ENCODE results near the gene VNN1. TPM values are rescaled to one million over a fixed set of nuclear protein-coding genes. Genes with fewer than 3 reads are reported as not detected.
"Not testable (repeated sequence)": the region's sequence is repeated elsewhere in the genome, so short reads cannot be mapped to it uniquely, and the experiment has no call there.

VNN1 gene
- total RNA-seq, 1 experiment from 2014 or later, result not detected

DNA sequence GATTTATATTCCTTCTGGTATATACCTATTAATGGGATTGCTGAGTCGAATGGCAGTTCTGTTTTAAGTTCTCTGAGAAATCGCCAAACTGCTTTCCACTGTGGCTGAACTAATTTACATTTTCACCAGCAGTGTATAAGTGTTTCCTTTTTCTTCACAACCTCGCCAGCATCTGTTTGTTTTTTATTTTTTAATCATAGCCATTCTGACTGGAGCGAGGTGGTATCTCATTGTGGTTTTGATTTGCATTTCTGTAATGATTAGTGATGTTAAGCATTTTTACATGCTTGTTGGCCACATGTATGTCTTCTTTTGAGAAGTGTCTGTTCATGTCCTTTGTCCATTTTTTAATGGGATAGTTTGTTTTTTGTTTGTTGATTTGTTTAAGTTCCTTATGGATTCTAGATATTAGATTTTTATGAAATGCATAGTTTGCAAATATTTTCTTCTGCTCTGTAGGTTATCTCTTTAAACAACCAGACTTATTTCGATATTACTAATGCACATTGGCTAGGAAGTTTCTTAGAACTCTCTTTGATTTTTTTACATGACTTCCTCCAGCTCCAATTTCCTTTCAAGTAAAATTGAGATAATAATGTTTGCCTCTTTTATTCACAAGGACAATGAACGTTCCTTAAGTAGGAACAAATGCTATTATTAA lies 12.2 kb upstream of the VNN1 start:
- no peak for DNase-seq (ENCODE audit: extremely low read depth, low read depth)

- no peak for DNase-seq (ENCODE audit: extremely low read depth, low read depth)
These were observed 11.6 kb upstream of the VNN1 start for GRCh38 chr6:132725471-132725870.

DNA sequence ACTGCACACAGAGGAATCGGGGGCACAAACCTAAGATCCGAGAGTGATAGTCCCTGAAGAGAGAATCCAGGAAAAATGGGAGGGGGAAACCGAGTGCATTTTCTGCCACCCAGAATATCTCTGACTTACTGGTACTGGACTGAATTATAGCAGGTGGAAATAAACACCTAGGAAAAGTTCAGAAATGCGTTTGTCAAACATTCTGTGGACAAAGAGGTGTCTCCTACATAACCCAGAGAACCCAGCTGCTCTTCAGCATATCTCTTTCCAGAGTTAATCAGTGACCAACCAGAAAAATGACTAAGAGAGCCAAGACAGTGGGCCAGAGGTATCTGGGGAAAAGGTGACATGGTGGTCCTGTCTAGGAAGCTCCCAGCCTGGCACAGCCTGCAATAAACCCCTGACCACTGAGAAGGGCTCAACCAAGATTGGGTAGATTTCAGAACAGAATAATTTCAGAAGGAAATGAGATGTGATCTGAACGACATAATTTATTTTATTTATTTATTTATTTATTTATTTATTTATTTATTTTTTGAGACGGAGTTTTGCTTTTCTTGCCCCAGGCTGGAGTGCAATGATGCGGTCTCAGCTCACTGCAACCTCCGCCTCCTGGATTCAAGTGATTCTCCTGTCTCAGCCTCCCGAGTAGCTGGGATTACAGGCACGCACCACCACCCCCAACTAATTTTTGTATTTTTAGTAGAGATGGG lies 6.0 kb upstream of the VNN1 start:
- no peak for DNase-seq (ENCODE audit: extremely low read depth, low read depth)

DNA sequence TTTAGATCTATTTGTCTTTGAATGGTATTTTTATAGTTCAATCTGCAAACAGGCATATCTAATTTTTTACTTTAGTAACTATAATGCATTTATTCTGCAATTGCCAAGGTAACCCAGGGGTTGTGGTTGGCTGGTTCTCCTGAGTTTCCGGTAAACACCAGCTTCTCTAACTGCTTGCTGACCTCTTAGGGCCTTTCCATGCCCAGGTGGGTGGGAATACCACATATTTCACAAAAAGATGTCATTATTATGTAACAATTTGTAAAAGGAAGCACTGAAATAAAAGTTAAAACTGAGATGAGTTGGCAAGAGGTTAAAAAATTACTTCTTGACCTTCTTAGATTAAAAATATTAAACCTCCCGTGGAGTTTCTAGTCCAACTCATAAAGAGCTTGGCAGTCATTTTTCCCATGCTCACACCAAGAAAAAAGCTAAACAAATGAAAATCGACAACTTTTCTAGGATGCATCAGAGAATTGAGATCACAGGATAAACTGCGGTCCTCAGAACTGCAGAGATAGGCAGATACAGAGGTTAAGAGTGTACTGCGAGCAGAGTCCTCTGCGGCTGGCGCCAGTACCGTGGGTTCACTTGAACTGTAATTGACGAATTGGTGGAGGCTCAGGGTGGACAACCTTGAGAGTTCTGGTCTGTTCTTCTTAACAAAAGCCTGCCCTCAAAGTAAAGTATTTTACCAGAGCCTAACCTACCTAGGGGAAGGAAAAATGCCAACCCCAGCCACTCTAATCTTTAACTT lies 2.2 kb upstream of the VNN1 start:
- no peak for DNase-seq (ENCODE audit: extremely low read depth, low read depth)

- peak; percentile 45 for DNase-seq (ENCODE audit: extremely low read depth, low read depth)
These were observed 1.3 kb upstream of the VNN1 start for GRCh38 chr6:132715204-132715603.

DNA sequence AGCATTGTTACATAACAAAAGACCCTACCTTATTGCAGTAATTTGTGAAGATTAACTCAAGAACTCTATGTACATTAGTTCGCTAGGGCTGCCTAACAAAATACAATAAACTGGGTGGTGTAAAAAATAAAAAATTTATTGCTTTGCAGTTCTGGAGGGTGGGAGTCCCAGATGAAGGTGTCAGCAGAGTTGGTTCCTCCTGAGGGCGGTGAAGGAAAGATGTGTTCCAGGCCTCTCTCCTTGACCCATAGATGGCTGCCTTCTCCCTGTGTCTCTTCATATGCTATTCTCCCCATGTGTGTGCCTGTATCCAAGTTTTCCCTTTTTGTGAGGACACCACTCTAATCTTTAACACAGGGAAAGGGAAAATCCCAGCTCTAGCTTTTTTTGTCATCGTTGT lies 305 bp upstream of the VNN1 start:
- DNase-seq (ENCODE audit: extremely low read depth, low read depth), result no peak

DNA sequence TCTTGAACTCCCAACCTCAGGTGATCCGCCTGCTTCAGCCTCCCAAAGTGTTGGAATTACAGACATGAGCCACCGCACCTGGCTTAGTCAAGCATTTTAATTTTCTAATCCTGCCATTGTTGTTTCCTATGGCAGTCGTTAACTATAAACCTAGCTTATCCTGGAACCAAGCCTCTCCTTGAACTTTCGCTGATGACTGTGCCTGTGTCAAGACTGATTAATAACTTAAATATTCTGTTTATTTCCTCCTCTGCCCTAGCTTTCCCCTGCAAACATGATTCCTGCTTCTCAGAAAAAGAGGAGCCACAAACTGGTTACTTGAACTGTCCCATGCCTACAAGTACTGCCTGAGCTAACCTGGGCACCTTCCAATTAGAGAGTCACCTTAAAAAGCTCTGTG lies 1.5 kb downstream of the VNN1 start:
- DNase-seq (ENCODE audit: extremely low read depth, low read depth), result no peak

DNA sequence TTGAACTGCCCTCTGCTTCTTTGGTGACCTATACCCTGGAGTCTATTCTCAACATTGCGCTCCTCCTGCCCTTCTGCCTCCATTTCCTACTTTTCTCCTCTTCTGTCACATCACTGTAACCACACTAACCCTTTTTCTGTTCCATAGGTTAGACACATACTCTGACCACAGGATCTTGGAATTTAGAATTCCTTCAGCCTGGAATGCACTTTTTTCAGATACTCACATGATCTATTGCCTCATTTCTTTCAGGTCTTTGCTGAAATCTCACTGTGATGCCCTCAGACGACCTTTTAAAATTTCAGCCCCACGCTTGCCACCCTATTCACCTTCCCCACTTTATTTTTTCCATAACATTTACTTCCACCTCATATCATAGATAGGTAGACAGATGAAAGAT lies 5.1 kb downstream of the VNN1 start:
- DNase-seq (ENCODE audit: extremely low read depth, low read depth), result no peak

DNA sequence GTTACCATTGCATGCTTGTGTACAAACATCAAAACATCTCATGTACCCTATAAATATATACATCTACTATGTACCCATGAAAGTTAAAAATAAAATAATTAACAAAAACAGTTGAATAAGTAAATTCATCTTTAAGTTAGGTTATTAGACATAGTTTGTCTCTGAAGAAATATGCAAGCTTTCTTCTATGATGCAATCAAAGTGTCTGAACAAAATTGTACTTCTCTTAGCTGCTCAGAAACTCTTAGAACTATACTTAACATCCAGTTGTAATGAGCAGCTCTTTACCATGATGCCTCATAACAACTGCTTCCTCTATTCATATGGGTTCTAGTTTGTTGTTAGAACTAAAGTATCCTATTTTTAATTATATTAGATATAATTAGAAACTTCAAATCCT lies 5.9 kb downstream of the VNN1 start:
- DNase-seq (ENCODE audit: extremely low read depth, low read depth), result no peak

GRCh38 chr6:132706756-132707155 lies 7.1 kb downstream of the VNN1 start:
- DNase-seq (ENCODE audit: extremely low read depth, low read depth), result not testable (repeated sequence)

DNA sequence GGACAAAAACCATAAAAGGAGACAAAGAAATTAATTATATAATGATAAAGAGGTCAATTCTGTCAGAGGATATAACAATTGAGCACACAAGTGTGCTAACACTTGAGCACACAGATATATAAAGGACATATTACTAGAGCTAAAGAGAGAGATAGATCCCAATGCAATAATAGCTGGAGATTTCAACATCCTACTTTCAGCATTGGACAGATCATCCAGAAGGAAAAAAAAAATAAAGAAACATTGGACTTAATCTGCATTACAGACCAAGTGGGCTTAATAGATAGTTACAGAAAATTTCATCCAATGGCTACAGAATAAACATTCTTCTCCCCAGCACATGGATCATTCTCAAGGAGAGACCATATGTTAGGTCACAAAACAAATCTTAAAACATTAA lies 9.9 kb downstream of the VNN1 start:
- DNase-seq (ENCODE audit: extremely low read depth, low read depth), result no peak

GRCh38 chr6:132698608-132699007 lies 15.2 kb downstream of the VNN1 start:
- no peak for DNase-seq (ENCODE audit: extremely low read depth, low read depth)

- DNase-seq (ENCODE audit: extremely low read depth, low read depth), result no peak
These were observed 18.1 kb downstream of the VNN1 start for GRCh38 chr6:132695773-132696172.

GRCh38 chr6:132693478-132693877 lies 20.4 kb downstream of the VNN1 start:
- no peak for DNase-seq (ENCODE audit: extremely low read depth, low read depth)

DNA sequence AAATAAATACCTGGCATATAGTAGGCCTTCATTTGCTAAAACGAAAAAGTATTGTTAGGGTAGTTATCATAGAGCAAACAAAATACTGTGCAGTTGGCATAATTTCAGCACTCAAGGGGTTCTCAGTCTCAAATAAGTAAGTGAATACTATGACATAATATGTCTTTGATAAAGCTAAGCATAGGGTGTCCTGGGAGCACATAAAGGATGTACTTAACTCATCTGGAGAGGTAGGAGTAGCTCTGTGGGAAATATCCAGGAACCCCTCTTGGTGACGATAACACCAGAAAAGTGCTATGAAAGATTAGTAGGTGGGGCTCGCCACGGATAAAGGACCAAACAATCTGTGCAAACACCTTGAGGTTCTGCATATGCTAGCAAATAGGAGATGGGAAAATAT lies 23.2 kb downstream of the VNN1 start:
- no peak for DNase-seq (ENCODE audit: extremely low read depth, low read depth)

GRCh38 chr6:132687306-132687705 lies 26.5 kb downstream of the VNN1 start:
- no peak for DNase-seq (ENCODE audit: extremely low read depth, low read depth)

DNA sequence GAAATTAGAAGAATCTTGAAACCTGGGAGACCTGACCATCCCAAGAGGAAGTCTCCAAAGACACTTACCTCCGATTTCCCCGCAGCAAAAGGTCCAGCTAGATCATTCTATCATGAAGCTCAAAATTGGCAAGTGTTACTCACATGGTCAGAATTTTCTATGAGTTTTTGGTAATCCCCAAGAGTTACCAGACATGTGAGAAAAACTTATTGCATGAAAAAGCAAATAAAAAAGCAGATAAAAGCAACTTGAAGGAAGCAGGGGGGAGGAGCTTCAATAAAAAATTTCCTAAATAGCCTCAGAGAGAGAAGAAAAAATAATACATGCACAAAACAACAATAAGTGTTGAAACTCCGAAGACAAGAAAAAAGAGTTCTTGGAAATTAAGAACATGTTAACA lies 27.3 kb downstream of the VNN1 start:
- no peak for DNase-seq (ENCODE audit: extremely low read depth, low read depth)

DNA sequence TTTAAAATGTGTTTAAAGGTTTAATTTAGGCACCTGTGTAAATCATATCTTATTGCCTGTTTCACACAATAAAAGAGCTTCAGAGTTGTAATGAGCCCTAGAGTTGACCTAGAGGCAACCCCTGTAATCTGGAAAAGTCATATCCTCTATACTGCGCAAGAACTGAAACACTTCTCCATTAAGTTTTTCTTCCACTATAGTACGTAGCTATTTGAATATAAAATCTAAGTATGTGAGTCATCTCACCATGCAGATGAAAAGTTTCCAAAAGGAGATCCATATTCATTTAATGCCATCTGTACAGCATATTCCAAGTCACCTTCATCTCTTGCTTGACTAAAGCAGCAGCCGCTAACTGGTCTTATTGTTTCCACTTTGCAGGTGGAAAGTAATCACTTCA lies 28.8 kb downstream of the VNN1 start:
- no peak for DNase-seq (ENCODE audit: extremely low read depth, low read depth)

- no peak for DNase-seq (ENCODE audit: extremely low read depth, low read depth)
These were observed 29.6 kb downstream of the VNN1 start for GRCh38 chr6:132684272-132684671.

DNA sequence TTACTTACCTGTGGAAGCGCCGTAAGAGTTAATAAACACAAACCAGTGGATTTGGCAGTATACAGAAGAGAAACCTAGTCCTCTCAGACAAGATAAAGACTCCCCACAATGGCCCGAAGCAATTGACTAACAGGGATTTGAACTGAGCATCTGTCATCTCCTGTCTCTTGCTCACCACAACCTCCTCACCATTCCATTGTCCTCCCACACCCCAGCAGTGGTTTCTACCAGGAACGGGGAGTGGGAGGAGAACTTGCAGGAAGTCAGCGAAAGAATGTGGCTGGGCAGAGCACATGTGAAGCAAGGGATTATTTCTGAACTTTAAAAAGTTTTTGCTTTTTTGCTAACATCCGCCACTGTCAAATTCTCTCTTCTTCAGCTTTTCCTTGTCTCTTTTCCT lies 30.3 kb downstream of the VNN1 start:
- DNase-seq (ENCODE audit: extremely low read depth, low read depth), result no peak

DNA sequence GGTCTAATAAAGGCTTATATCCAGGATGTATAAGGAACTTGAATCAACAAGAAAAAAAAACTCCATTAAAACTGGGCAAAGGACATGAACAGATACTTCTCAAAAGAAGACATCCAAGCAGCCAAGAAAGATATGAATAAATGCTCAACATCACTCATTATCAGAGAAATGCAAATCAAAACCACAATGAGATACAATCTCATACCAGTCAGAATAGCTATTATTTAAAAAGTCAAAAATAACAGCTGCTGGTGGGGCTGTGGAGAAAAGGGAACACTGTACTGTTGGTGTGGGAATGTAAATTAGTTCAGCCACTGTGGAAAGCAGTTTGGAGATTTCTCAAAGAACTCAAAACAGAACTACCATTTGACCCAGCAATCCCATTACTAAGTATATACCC lies 34.8 kb downstream of the VNN1 start:
- not testable (repeated sequence) for DNase-seq (ENCODE audit: extremely low read depth, low read depth)

- no peak for DNase-seq (ENCODE audit: extremely low read depth, low read depth)
These were observed 38.1 kb downstream of the VNN1 start for GRCh38 chr6:132675749-132676148.
